ENCODE data around the gene PCDHB13. TPM values are rescaled to one million over a fixed set of nuclear protein-coding genes. Genes with fewer than 3 reads are reported as not detected.

The PCDHB13 gene
- total RNA-seq (2014; rRNA removed; shearing (Covaris generic)), result 2.4 and 2.9 TPM in 2 replicates

GRCh38 chr5:141213656-141214339 is at the start of gene PCDHB13:
Gene PCDHB13, plus strand, starts transcription at chr5:141213919. Its CDS starts 205 bp downstream, at chr5:141214124.

GRCh38 chr5:141172381-141173204 is 41.1 kb upstream of the PCDHB13 start, which contains the start of gene PCDHB7:
Gene PCDHB7, plus strand, starts transcription at chr5:141172644. Its CDS starts 192 bp downstream, at chr5:141172836.

GRCh38 chr5:141177577-141178191 is 36.0 kb upstream of the PCDHB13 start, which contains the start of gene PCDHB8:
Gene PCDHB8, plus strand, starts transcription at chr5:141177790. Its CDS starts 245 bp downstream, at chr5:141178035.

GRCh38 chr5:141182248-141182647 is 31.5 kb upstream of the PCDHB13 start, which contains the start of gene PCDHB16:
Gene PCDHB16, plus strand, starts transcription at chr5:141182387. Its CDS starts 173 bp downstream, at chr5:141182560.

GRCh38 chr5:141186897-141187512 is 26.7 kb upstream of the PCDHB13 start, which contains the start of gene PCDHB9:
Gene PCDHB9, plus strand, starts transcription at chr5:141187161. Its CDS starts 158 bp downstream, at chr5:141187319.

GRCh38 chr5:141192110-141192725 is 21.5 kb upstream of the PCDHB13 start, which contains the start of gene PCDHB10:
Gene PCDHB10, plus strand, starts transcription at chr5:141192353. Its CDS starts 200 bp downstream, at chr5:141192553.

GRCh38 chr5:141199359-141200235 is 14.1 kb upstream of the PCDHB13 start, which contains the start of gene PCDHB11:
Gene PCDHB11, plus strand, starts transcription at chr5:141199627. Its CDS starts 148 bp downstream, at chr5:141199775.

GRCh38 chr5:141208478-141208877 is 5.2 kb upstream of the PCDHB13 start, which contains the start of gene PCDHB12:
Gene PCDHB12, plus strand, starts transcription at chr5:141208719. Its CDS starts 189 bp downstream, at chr5:141208908.

GRCh38 chr5:141223112-141223783 is 9.5 kb downstream of the PCDHB13 start, which contains the start of gene PCDHB14:
Gene PCDHB14, plus strand, starts transcription at chr5:141223343. Its CDS starts 163 bp downstream, at chr5:141223506.

GRCh38 chr5:141245250-141245717 is 31.6 kb downstream of the PCDHB13 start, which contains the start of gene PCDHB15:
Gene PCDHB15, plus strand, starts transcription at chr5:141245395. Its CDS starts 184 bp downstream, at chr5:141245579.

Other genes starting within 250 kb of the PCDHB13 start
- 3.9 and 5.3 TPM in 2 replicates for gene PCDHAC2, start 247.4 kb upstream of the PCDHB13 start, total RNA-seq (2014; rRNA removed; shearing (Covaris generic))
- 0.11 TPM in 1 of 2 replicates, not detected in the other for gene PCDHB1, start 162.5 kb upstream of the PCDHB13 start, total RNA-seq (2014; rRNA removed; shearing (Covaris generic))
- gene PCDHB2, start 119.3 kb upstream of the PCDHB13 start, total RNA-seq (2014; rRNA removed; shearing (Covaris generic)), result 11.2 and 12.8 TPM in 2 replicates
- gene PCDHB3, start 113.4 kb upstream of the PCDHB13 start, total RNA-seq (2014; rRNA removed; shearing (Covaris generic)), result 0.26 and 0.45 TPM in 2 replicates
- gene PCDHB4, start 92.1 kb upstream of the PCDHB13 start, total RNA-seq (2014; rRNA removed; shearing (Covaris generic)), result 0.66 and 1.7 TPM in 2 replicates
- 12.2 and 12.4 TPM in 2 replicates for gene PCDHB5, start 78.7 kb upstream of the PCDHB13 start, total RNA-seq (2014; rRNA removed; shearing (Covaris generic))
- gene PCDHB6, start 63.9 kb upstream of the PCDHB13 start, total RNA-seq (2014; rRNA removed; shearing (Covaris generic)), result 7.8 and 10.6 TPM in 2 replicates
- 5.7 and 6.7 TPM in 2 replicates for gene PCDHB7, start 41.3 kb upstream of the PCDHB13 start, total RNA-seq (2014; rRNA removed; shearing (Covaris generic))
- 6.5 and 6.6 TPM in 2 replicates for gene PCDHB8, start 36.1 kb upstream of the PCDHB13 start, total RNA-seq (2014; rRNA removed; shearing (Covaris generic))
- 7.7 and 7.9 TPM in 2 replicates for gene PCDHB16, start 31.5 kb upstream of the PCDHB13 start, total RNA-seq (2014; rRNA removed; shearing (Covaris generic))
- gene PCDHB9, start 26.8 kb upstream of the PCDHB13 start, total RNA-seq (2014; rRNA removed; shearing (Covaris generic)), result 3.1 and 4.1 TPM in 2 replicates
- gene PCDHB10, start 21.6 kb upstream of the PCDHB13 start, total RNA-seq (2014; rRNA removed; shearing (Covaris generic)), result 2.3 and 3.0 TPM in 2 replicates
- 2.7 and 3.9 TPM in 2 replicates for gene PCDHB11, start 14.3 kb upstream of the PCDHB13 start, total RNA-seq (2014; rRNA removed; shearing (Covaris generic))
- 2.3 and 2.7 TPM in 2 replicates for gene PCDHB12, start 5.2 kb upstream of the PCDHB13 start, total RNA-seq (2014; rRNA removed; shearing (Covaris generic))
- gene PCDHB14, start 9.4 kb downstream of the PCDHB13 start, total RNA-seq (2014; rRNA removed; shearing (Covaris generic)), result 1.8 and 2.9 TPM in 2 replicates
- 2.1 and 2.7 TPM in 2 replicates for gene PCDHB15, start 31.5 kb downstream of the PCDHB13 start, total RNA-seq (2014; rRNA removed; shearing (Covaris generic))
- 0.19 TPM in 1 of 2 replicates, not detected in the other for gene SLC25A2, start 90.1 kb downstream of the PCDHB13 start, total RNA-seq (2014; rRNA removed; shearing (Covaris generic))
- gene TAF7, start 106.9 kb downstream of the PCDHB13 start, total RNA-seq (2014; rRNA removed; shearing (Covaris generic)), result 92.6 and 94.6 TPM in 2 replicates
- gene PCDHGA1, start 116.6 kb downstream of the PCDHB13 start, total RNA-seq (2014; rRNA removed; shearing (Covaris generic)), result 2.5 TPM in 2 replicates
- gene PCDHGA2, start 124.8 kb downstream of the PCDHB13 start, total RNA-seq (2014; rRNA removed; shearing (Covaris generic)), result 0.66 and 1.0 TPM in 2 replicates
- 0.32 and 0.79 TPM in 2 replicates for gene PCDHGA3, start 129.9 kb downstream of the PCDHB13 start, total RNA-seq (2014; rRNA removed; shearing (Covaris generic))
- gene PCDHGB1, start 136.2 kb downstream of the PCDHB13 start, total RNA-seq (2014; rRNA removed; shearing (Covaris generic)), result 4.5 and 5.0 TPM in 2 replicates
- 1.9 and 2.0 TPM in 2 replicates for gene PCDHGA4, start 141.1 kb downstream of the PCDHB13 start, total RNA-seq (2014; rRNA removed; shearing (Covaris generic))
- gene PCDHGB2, start 146.1 kb downstream of the PCDHB13 start, total RNA-seq (2014; rRNA removed; shearing (Covaris generic)), result 1.9 and 2.3 TPM in 2 replicates
- 1.3 and 1.4 TPM in 2 replicates for gene PCDHGA5, start 150.2 kb downstream of the PCDHB13 start, total RNA-seq (2014; rRNA removed; shearing (Covaris generic))
- gene PCDHGB3, start 156.3 kb downstream of the PCDHB13 start, total RNA-seq (2014; rRNA removed; shearing (Covaris generic)), result 0.83 and 1.5 TPM in 2 replicates
- 1.2 and 1.5 TPM in 2 replicates for gene PCDHGA6, start 160.0 kb downstream of the PCDHB13 start, total RNA-seq (2014; rRNA removed; shearing (Covaris generic))
- 6.1 and 8.1 TPM in 2 replicates for gene PCDHGA7, start 168.8 kb downstream of the PCDHB13 start, total RNA-seq (2014; rRNA removed; shearing (Covaris generic))
- 2.0 TPM in 2 replicates for gene PCDHGB4, start 173.8 kb downstream of the PCDHB13 start, total RNA-seq (2014; rRNA removed; shearing (Covaris generic))
- gene PCDHGA8, start 178.7 kb downstream of the PCDHB13 start, total RNA-seq (2014; rRNA removed; shearing (Covaris generic)), result 1.1 and 1.6 TPM in 2 replicates
- 1.9 and 2.4 TPM in 2 replicates for gene PCDHGB5, start 184.0 kb downstream of the PCDHB13 start, total RNA-seq (2014; rRNA removed; shearing (Covaris generic))
- 1.1 and 2.7 TPM in 2 replicates for gene PCDHGA9, start 188.9 kb downstream of the PCDHB13 start, total RNA-seq (2014; rRNA removed; shearing (Covaris generic))
- 0.80 and 1.2 TPM in 2 replicates for gene PCDHGB6, start 194.1 kb downstream of the PCDHB13 start, total RNA-seq (2014; rRNA removed; shearing (Covaris generic))
- gene PCDHGA10, start 199.1 kb downstream of the PCDHB13 start, total RNA-seq (2014; rRNA removed; shearing (Covaris generic)), result 4.3 and 6.0 TPM in 2 replicates
- 0.72 and 0.90 TPM in 2 replicates for gene PCDHGB7, start 203.8 kb downstream of the PCDHB13 start, total RNA-seq (2014; rRNA removed; shearing (Covaris generic))
- 0.30 and 0.96 TPM in 2 replicates for gene PCDHGA11, start 207.1 kb downstream of the PCDHB13 start, total RNA-seq (2014; rRNA removed; shearing (Covaris generic))
- gene PCDHGA12, start 216.6 kb downstream of the PCDHB13 start, total RNA-seq (2014; rRNA removed; shearing (Covaris generic)), result 0.80 and 1.2 TPM in 2 replicates